ENCODE results near the gene TMEM39B.
A peak's percentile ranks its signal among the peaks of the same experiment; 100 is the strongest.
"Not testable (repeated sequence)": the region's sequence is repeated elsewhere in the genome, so short reads cannot be mapped to it uniquely, and the experiment has no call there.

Gene TMEM39B

GRCh38 chr1:32071758-32072621 lies 749 bp upstream of the TMEM39B start:
- DNase-seq, result no peak

GRCh38 chr1:32073299-32074229 lies 825 bp downstream of the TMEM39B start:
- no peak for DNase-seq

- no peak for DNase-seq
These were observed 2.1 kb downstream of the TMEM39B start for GRCh38 chr1:32074841-32075240.

GRCh38 chr1:32077451-32077850 lies 4.7 kb downstream of the TMEM39B start:
- DNase-seq, result no peak

- DNase-seq, result no peak
These were observed 9.3 kb downstream of the TMEM39B start for GRCh38 chr1:32082022-32082421.

GRCh38 chr1:32086381-32086780 lies 13.6 kb downstream of the TMEM39B start:
- not testable (repeated sequence) for DNase-seq

- no peak for DNase-seq
These were observed 18.4 kb downstream of the TMEM39B start for GRCh38 chr1:32091176-32091575.

GRCh38 chr1:32091591-32091990 lies 18.9 kb downstream of the TMEM39B start:
- DNase-seq, result no peak

- DNase-seq, result no peak
These were observed 22.2 kb downstream of the TMEM39B start for GRCh38 chr1:32094746-32095521.

- DNase-seq, result no peak
These were observed 26.7 kb downstream of the TMEM39B start for GRCh38 chr1:32099426-32099825.

- no peak for DNase-seq
These were observed 27.6 kb downstream of the TMEM39B start for GRCh38 chr1:32100359-32100758.

- DNase-seq, result no peak
These were observed 28.3 kb downstream of the TMEM39B start for GRCh38 chr1:32100807-32101708.

GRCh38 chr1:32104127-32104526 lies 31.4 kb downstream of the TMEM39B start:
- no peak for DNase-seq

- DNase-seq, result no peak
These were observed 32.6 kb downstream of the TMEM39B start for GRCh38 chr1:32105338-32105737.

GRCh38 chr1:32106663-32107275 lies 34.0 kb downstream of the TMEM39B start:
- no peak for DNase-seq

GRCh38 chr1:32107742-32108661 lies 35.3 kb downstream of the TMEM39B start, which contains the start of gene KPNA6:
Gene KPNA6, plus strand, starts transcription at chr1:32108056. Its CDS starts 75 bp downstream, at chr1:32108131.
- DNase-seq, result peak; percentile 95

- DNase-seq, result no peak
These were observed 38.4 kb downstream of the TMEM39B start for GRCh38 chr1:32111040-32111623.

- DNase-seq, result no peak
These were observed 39.0 kb downstream of the TMEM39B start for GRCh38 chr1:32111789-32112188.

GRCh38 chr1:32112806-32113375 lies 40.2 kb downstream of the TMEM39B start:
- peak; percentile 23 for DNase-seq
